GM10266 (cell line): Measurements from ENCODE around the gene CDCA5.

Experiments used
- DNase-seq: peaks from one replicate; pipeline ENCODE4 v3.0.0; 2012; ENCODE audit errors: extremely low spot score
- CTCF ChIP-seq: IDR thresholded peaks from 2 replicates; pipeline ENCODE4 v1.5.1; 2012; ENCODE audit warnings: mild to moderate bottlenecking, low read depth; ENCODE audit not compliant: control insufficient read depth, insufficient read depth; ENCODE audit errors: missing control alignments

Gene CDCA5

GRCh38 chr11:65129649-65130441 is 46.0 kb upstream of the CDCA5 start:
- no peak for DNase-seq
- no peak for TF ChIP-seq CTCF

GRCh38 chr11:65128182-65129145 is 44.6 kb upstream of the CDCA5 start:
- DNase-seq: no peak
- no peak for TF ChIP-seq CTCF

DNA sequence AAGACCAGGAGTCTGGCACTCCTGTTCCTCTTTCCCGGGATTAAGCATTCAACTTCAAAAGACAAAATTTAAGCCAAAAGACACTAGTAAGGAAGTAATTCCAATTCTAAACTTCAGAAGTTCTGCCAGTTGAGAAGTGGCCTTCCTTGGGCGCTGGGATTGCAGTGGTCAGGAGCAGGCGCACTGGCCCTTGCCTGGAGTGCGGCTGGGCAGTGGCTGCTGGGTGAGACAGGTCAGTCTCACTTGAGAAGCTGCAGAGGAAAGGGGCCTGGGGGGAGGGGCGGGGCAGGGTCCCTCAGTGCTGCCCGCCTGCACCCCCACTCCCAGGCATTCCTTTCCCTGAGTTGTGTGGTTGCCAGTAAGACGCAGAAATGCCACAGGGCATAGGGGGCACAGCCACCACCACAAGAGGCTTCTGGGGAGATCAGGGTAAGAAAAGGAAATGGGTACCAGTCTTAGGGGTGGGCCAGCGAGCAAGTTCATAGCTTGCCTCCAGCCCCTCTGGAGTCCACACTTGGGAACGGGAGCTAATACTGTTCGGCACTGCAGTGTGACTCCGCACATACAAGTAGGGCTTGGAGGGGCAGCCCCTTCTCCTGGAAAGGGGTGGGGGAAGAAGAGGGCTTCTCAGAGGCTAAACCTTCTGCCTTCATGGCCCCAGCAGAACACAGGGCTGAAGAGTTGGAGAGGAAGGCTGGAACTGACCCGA is 43.8 kb upstream of the CDCA5 start:
- TF ChIP-seq CTCF: no peak
- DNase-seq: no peak

DNA sequence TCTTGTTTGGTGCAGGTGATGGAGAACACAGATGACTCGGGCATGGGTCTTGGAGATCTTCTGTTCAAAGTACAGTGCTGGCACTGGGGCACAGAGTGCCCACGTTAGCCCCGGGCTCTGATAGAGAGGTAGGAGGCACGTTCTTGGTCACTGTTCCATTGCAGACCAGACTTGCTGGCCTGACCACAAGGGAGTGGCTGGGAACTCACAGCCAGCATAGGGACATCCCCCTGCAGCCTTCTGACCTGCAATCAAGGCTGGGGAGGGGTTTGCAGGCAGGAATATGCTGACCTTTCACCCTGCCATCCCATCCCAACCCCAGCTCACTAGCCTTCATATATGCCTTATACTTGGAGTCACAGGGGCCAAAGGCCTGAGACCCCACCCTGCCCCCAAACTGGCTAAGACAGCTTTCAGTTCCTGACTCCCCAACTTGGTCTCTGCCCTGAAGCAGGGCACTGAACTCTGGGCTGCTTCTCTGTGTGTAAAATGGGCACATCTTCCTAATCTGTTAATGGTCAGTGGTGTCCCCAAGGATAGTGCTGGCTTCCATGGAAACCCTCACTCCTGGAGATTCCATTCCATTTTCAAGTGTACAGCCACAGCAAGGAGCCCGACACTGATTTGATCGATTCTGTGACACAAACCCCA is 42.9 kb upstream of the CDCA5 start:
- TF ChIP-seq CTCF: no peak
- DNase-seq: no peak

- no peak for TF ChIP-seq CTCF
These were observed 41.6 kb upstream of the CDCA5 start for GRCh38 chr11:65125197-65126056.

More at GRCh38 chr11:65125197-65126056, 41.6 kb upstream of the CDCA5 start:
- DNase-seq: no peak
